Cardiac fibroblast (primary cell): ENCODE results near the gene USP9X.
A peak's percentile ranks its signal among the peaks of the same experiment; 100 is the strongest.
"Not testable (repeated sequence)": the region's sequence is repeated elsewhere in the genome, so short reads cannot be mapped to it uniquely, and the experiment has no call there.

Experiments used
- DNase-seq, 2 donors: peaks; one replicate each; pipeline versions ENCODE4 v3.0.0 to v3.0.0-alpha.2; 2010; ENCODE audit warnings: low read depth in 2 of 2
- H3K4me3 ChIP-seq, 2 donors: replicated peaks in 1 of 2; 1 replicate in 1 of 2; 2 replicates in 1 of 2; pipeline ENCODE4 v1.5.1; 2011; ENCODE audit warnings: low read depth in 2 of 2, low read length in 2 of 2, mild to moderate bottlenecking in 2 of 2, moderate library complexity in 1 of 2
- CTCF ChIP-seq: IDR thresholded peaks from one replicate; pipeline ENCODE4 v1.5.1; 2011; ENCODE audit warnings: low read depth, mild to moderate bottlenecking, low read length, inconsistent platforms

USP9X gene

GRCh38 chrX:41276661-41277506, 191.6 kb downstream of the USP9X start:
- H3K4me3 ChIP-seq: peak overlapping the region; percentile 42 to 51
- no peak for TF ChIP-seq CTCF
- no peak for DNase-seq

DNA sequence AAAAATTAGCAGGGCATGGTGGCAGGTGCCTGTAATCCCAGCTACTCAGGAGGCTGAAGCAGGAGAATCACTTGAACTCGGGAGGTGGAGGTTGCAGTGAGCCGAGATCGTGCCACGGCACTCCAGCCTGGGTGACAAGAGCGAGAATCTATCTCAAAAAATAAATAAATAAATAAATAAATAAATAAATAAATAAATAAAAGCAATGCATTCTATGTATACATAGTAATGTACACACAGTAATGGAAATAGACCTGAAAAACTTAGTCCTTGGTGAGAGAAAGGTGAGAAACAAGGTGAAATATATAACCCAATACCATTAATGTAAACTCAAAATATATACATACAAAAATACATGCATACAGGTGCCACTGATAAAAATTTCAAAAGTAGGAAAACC, 197.1 kb downstream of the USP9X start:
- not testable (repeated sequence) for DNase-seq, H3K4me3 ChIP-seq

DNA sequence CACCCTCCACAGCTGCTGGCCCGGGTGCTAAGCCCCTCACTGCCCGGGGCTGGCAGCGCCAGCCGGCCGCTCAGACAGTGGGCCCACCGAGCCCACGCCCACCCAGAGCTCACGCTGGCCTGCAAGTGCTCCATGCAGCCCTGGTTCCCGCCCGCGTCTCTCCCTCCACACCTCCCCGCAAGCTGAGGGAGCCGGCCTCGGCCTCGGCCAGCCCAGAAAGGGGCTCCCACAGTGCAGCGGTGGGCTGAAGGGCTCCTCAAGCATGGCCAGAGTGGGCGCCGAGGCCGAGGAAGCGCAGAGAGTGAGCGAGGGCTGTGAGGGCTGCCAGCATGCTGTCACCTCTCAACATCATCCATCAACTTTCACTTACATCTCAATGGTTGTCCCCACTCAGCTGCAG, 200.7 kb downstream of the USP9X start:
- H3K4me3 ChIP-seq, DNase-seq: not testable (repeated sequence)
